IPS DF 4.7 (cell line): ENCODE results near the gene THADA.
A peak's percentile ranks its signal among the peaks of the same experiment; 100 is the strongest.

Source experiments
- DNase-seq: peaks from one replicate; pipeline ENCODE4 v3.0.0-alpha.2; 2013; ENCODE audit warnings: low spot score; ENCODE audit errors: extremely low read depth

THADA gene

GRCh38 chr2:43513216-43513615 is 82.6 kb downstream of the THADA start:
- no peak for DNase-seq

GRCh38 chr2:43511199-43511598 is 84.6 kb downstream of the THADA start:
- no peak for DNase-seq

GRCh38 chr2:43509886-43510285 is 86.0 kb downstream of the THADA start:
- DNase-seq, result no peak

DNA sequence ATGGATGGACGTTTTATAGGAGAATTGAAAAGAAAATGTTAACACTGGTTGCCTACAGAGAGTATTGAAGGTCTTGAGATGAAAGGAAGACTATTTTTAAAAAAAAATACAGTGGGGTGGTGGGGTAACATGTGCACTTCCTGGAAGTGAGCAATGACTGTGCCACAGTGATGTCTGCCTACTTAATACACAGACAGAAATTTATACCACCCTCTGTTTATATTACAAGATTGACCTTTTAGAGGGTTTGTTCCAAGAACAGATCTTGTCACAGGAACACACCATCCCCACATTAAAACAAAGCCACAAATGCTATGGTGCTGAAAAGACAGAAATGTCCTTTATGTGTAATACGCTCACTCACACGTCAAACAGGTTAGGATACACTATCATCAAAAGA is 87.6 kb downstream of the THADA start:
- DNase-seq, result no peak

- DNase-seq, result no peak
Measured at GRCh38 chr2:43507137-43507536, 88.7 kb downstream of the THADA start.

DNA sequence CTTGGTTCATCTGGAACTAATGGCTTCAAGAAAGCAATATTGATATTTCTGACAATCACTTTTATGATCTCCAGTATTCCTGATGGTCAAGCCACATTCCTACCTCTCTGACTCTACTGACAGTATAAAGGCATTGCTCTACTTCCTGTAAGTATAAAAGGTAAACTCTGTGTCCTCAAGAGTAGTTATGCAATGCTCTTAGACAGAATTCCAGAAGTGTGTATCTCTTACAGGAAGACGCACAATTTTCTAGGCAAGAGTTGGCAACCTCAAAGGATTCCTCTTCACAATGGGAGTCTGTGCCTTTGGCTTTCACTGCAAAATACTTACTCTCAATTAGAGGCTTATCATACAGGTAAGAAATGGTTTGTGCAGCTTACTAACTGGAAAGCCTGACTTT is 100.1 kb downstream of the THADA start:
- no peak for DNase-seq

DNA sequence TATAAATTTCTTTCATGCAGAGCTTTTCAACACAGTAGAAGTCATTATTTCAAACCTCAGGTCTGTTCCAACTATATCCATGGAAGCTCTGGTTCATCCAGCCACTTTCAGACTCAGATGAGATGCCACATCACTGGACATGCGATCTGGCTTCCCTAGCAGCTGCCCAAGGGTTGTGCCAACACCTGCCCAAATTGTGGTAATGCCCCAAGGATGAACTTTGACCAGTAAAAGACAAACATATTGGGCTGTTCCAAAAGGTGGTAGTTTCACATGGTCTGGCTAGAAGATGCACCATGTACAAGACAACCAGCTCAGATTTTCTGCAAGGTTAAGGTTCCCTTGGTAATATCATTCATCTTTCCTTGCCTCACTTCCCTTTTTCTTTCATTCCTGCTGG is 101.9 kb downstream of the THADA start:
- no peak for DNase-seq

- no peak for DNase-seq
Measured at GRCh38 chr2:43491065-43491639, 104.7 kb downstream of the THADA start.

- DNase-seq, result no peak
Measured at GRCh38 chr2:43490252-43490786, 105.5 kb downstream of the THADA start.

- DNase-seq, result no peak
Measured at GRCh38 chr2:43488737-43489136, 107.1 kb downstream of the THADA start.

- DNase-seq, result no peak
Measured at GRCh38 chr2:43486603-43487002, 109.2 kb downstream of the THADA start.

- peak; percentile 58 for DNase-seq
Measured at GRCh38 chr2:43484323-43484930, 111.4 kb downstream of the THADA start.

DNA sequence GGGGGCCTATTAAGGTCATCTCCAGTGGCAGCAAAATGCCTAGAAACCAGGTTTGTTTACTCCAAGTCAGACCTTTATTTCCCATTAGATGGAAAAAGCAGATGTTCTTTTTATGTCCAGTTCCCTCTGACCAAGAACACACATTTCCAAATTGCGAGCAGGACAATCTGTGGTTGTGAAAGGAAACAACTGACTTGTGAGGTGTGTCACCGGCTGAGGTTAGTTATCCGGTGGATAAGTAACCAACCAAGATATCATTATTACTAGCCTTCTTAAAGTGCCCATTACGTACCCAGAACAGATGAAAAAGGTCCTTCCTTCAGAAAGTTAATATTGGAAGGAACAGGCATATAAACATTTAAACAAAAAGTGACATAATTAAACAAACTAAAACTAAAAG is 112.9 kb downstream of the THADA start:
- no peak for DNase-seq

DNA sequence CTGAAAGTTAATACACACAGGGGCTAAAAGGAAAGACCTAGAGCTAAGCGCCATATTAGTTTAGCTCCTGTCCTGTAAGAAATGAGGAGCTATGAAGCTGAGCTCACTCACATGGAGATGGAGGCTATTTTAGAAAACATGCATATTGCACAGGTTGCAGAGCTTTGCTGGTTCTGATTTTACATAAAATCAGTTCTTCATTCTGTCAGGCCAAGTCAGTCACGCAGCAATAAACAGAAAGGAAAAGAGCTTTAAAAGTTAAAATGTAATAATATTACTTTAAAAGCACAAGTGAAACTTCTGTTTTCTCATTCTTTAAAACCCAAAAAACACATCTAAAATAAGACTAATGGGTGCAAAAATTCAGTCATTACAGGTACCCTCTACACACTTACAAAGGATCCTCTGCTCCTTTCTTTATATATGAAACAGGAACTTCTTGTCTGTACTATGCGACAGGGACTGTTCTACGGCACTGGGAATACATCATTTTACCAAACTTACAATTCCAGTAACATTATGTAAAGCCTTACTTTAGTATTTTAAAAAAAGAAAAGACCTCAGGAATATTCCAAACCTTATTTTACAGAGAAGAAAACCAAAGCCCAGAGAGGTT is 113.8 kb downstream of the THADA start:
- no peak for DNase-seq

DNA sequence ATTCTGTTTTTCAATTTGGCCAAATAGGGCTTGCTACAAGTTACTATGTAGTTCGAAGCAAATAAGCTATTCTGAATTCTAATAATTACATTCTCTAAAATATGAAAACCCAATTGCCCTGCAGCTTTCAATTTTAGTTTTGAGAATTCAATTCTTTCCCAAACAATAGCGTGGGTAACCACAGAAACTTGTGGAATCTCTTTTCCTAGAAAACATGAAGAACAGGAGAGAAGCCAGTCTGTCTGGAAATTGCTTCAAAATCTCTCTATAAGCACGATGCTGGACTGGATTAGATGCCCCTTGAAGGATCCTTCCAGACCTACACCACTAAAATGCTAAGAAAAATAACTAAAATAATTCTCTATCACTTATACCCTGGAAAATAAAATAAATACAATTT is 115.0 kb downstream of the THADA start:
- no peak for DNase-seq

- no peak for DNase-seq
Measured at GRCh38 chr2:43478412-43479086, 117.3 kb downstream of the THADA start.

- DNase-seq, result no peak
Measured at GRCh38 chr2:43475922-43476321, 119.9 kb downstream of the THADA start.

- DNase-seq, result no peak
Measured at GRCh38 chr2:43475137-43475846, 120.5 kb downstream of the THADA start.

- DNase-seq, result no peak
Measured at GRCh38 chr2:43474273-43474672, 121.6 kb downstream of the THADA start.

DNA sequence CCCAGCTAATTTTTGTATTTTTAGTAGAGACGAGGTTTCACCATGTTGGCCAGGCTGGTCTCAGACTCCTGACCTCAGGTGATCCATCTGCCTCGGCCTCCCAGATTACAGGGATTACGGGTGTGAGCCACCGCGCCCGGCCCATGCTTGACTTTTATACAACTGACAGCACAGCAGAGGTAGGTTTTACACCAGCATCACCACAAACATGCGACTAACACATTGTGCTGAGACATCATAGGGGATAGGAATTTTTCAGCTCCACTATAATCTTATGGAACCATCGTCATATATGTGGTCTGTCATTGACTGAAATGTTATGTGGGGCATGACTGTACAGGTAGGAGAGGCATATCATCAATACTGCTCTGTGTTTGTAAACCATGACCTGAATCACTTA is 122.1 kb downstream of the THADA start:
- no peak for DNase-seq

GRCh38 chr2:43472527-43473194 is 123.2 kb downstream of the THADA start:
- DNase-seq, result no peak
